GM18858 (cell line): ENCODE results near the gene CCDC97.
"Not testable (repeated sequence)": the region's sequence is repeated elsewhere in the genome, so short reads cannot be mapped to it uniquely, and the experiment has no call there.

Source experiments
- ATAC-seq: cut with Tn5 transposase; IDR thresholded peaks from one replicate; pipeline ENCODE4 v1.9.1; 2021; ENCODE audit not compliant: unreplicated experiment

CCDC97 gene

GRCh38 chr19:41330946-41331678 is 21.1 kb downstream of the CCDC97 start:
- no peak for ATAC-seq

DNA sequence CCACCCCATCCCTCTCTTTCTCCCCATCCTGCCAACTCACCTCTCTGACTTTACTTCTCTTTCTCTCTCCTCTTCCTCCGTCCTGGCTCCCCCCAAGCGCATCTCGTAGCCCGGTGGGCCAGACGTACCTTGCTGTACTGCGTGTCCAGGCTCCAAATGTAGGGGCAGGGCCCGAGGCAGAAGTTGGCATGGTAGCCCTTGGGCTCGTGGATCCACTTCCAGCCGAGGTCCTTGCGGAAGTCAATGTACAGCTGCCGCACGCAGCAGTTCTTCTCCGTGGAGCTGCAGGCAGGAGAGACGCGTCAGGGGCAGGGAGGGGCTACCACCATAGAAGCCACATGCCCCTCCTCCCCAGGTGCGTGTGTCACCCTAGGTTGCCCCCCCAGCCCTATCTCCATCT is 22.0 kb downstream of the CCDC97 start:
- no peak for ATAC-seq

GRCh38 chr19:41332468-41332867 is 22.5 kb downstream of the CCDC97 start:
- no peak for ATAC-seq

- ATAC-seq, result no peak
These were observed 24.8 kb downstream of the CCDC97 start for GRCh38 chr19:41334793-41335192.

DNA sequence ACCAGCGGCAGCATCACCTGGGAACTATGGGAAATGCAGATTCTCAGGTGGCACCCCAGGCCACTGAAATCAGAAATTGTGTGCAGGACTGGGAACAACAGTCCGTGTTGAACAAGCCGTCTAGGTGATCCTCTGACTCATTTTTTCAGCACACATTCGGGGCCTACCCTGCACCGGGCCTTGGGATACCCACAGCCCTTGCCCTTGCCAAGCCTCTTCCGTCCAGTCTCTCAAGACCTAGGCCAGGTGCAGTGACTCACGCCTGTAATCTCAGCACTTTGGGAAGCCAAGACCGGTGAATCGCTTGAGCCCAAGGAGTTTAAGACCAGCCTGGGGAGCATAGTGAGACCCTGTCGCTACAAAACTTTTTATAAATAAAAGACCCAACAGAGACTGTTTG is 25.5 kb downstream of the CCDC97 start:
- ATAC-seq, result no peak

GRCh38 chr19:41339936-41340335 is 30.0 kb downstream of the CCDC97 start:
- no peak for ATAC-seq

- ATAC-seq, result no peak
These were observed 31.9 kb downstream of the CCDC97 start for GRCh38 chr19:41341669-41342490.

GRCh38 chr19:41344162-41344561 is 34.2 kb downstream of the CCDC97 start:
- no peak for ATAC-seq

DNA sequence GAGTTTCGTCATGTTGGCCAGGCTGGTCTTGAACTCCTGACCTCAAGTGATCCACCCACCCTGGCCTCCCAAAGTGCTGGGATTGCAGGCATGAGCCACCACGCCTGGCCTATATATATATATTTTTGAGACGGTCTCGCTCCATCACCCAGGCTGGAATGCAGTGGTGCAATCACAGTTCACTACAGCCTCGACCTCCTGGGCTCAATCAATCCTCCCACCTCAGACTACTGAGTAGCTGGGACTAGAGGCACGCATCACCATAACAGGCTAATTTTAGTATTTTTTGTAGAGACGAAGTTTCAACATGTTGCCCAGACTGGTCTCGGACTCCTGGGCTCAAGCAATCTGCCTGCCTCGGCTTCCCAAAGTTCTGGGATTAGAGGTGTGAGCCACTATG is 36.9 kb downstream of the CCDC97 start:
- not testable (repeated sequence) for ATAC-seq

DNA sequence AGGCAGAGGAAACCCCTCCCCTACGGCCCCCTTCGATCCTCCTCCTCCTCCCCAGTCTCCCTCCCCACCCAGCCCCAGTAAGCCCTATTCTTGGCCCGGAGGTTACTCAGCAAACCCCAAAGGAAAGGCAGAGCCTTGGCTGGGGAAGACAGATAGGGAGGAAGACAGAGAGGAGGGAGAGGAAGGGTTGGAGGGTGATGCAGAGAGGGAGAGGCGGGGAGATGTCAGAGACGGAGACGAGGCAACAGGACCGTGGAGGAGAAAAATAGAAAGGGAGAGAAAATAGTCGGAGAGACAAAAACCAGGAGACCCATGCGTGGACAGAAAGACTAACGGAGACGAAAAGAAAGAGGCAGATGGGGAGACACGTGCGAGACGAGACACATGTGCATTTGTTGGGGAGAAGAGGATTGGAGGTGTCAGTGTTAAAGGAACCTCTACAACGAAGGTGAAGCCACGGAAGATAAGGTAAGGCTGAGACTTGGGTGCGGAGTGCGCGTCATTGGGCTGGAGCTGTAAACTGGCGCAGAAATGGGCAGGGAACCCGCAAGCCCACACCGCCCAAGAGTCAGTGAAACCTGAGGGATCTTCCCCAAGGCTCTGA is 40.9 kb downstream of the CCDC97 start:
- no peak for ATAC-seq

GRCh38 chr19:41351339-41352245 is 41.6 kb downstream of the CCDC97 start:
- ATAC-seq, result no peak

GRCh38 chr19:41352279-41352608 is 42.3 kb downstream of the CCDC97 start:
- no peak for ATAC-seq

DNA sequence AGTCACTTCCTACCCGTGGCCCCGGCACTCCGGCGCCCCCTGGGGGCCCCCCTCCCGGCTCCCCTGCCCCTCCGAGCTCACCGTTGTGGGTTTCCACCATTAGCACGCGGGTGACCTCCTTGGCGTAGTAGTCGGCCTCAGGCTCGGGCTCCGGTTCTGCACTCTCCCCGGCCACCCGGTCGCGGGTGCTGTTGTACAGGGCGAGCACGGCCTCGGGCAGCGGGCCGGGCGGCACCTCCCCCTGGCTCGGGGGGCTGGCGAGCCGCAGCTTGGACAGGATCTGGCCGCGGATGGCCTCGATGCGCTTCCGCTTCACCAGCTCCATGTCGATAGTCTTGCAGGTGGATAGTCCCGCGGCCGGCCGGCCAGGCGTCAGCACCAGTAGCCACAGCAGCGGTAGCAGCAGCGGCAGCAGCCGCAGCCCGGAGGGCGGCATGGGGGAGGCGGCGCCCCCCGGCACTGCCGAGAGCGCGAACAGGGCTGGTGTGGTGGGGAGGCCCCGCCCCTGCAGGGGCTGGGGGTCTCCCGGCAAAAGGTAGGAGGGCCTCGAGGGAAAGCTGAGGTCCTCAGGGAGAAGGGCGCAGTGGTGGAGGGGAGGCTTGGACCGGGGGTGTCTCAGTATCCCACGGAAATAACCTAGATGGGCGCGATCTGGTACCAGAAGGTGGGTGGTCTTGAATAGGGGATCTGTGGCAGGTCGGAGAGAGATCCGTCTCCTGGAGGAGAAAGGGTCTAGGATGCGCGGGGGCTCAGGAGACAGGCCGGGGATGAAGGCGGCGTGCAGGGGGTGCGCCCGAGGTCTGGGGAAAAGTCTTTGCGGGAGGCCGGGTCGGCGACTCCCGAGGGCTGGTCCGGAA is 42.9 kb downstream of the CCDC97 start:
- no peak for ATAC-seq

DNA sequence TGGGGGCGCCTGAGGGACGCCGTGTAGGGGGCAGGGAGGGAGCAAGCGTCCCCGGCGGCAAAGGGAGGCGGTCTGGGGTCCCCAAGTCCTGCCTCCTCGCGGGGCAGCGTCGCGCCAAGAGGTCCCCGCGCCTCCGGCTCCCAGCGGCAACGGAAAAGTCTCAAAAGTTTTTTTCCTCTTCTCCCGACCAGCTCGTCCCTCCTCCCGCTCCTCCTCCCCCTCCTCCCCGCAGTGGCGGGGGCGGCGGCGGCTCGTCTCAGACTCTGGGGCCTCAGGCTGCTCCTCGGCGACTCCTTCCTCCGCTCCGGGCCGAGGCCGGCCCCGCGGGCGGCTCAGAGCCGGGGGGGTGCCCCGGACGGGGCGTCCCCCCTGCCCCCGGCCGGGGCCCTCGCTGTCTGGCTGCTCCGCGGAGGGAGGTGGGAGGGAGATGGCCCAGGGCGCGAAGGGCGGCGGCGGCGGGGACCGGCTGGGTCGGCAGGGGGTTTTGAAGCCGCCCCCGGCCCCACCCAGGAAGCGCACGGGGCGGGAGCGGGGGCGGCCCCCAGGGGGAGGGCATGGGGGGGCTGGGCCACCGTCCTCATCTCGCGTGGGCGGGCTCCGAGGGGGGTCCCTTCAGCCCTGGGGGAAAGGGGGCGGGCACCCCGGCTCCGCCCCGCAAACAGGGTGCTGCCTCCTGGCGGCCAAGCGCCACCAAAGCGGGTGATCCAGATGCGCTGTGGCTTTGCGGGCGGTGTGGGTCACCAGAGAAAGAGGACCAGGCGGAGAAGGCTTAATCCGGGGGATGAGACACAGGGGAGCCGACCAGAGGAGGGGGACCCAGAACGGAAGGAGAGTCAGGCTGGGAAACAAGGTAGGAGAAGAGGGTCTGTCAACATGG is 43.7 kb downstream of the CCDC97 start, which contains the start of gene TGFB1:
Gene TGFB1, minus strand, starts transcription at position 457 of the 877 bp plus-strand sequence. CDS start 878 bp downstream, outside the sequence.
- no peak for ATAC-seq

DNA sequence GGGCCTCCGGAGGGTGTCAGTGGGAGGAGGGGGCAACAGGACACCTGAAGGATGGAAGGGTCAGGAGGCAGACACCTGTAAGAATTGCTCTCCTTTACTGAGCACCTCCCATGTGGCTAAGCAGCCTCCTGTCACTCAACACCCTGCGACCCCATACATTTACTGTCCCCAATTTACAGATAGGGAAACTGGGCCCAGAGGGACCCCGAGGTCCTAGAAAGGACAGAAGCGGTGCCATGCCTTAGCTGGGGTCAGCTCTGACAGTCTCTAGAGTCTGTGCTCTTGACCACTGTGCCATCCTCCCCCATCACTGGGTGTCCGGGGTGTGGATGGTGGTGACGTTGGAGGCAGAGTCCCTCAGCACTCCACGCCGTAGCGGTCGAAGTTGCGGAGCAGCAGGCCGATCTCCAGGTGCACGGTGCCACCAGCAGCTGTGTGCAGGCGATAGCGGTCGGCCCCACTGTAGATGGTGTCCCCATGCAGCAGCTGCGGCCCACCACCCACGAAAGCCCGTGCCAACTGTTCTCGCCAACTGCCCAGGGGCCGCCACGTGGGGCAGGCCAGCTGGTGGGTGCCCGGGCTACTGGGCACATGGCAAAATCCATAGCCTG is 44.5 kb downstream of the CCDC97 start:
- ATAC-seq, result no peak

- no peak for ATAC-seq
These were observed 45.1 kb downstream of the CCDC97 start for GRCh38 chr19:41355035-41355434.

GRCh38 chr19:41355802-41356201 is 45.8 kb downstream of the CCDC97 start:
- no peak for ATAC-seq

GRCh38 chr19:41356984-41357739 is 47.2 kb downstream of the CCDC97 start:
- no peak for ATAC-seq
